ENCODE measurements around the gene GAK.
"Not testable (repeated sequence)": the region's sequence is repeated elsewhere in the genome, so short reads cannot be mapped to it uniquely, and the experiment has no call there.

GAK gene

GRCh38 chr4:925171-925570 lies 6.9 kb downstream of the GAK start:
- no peak for DNase-seq

DNA sequence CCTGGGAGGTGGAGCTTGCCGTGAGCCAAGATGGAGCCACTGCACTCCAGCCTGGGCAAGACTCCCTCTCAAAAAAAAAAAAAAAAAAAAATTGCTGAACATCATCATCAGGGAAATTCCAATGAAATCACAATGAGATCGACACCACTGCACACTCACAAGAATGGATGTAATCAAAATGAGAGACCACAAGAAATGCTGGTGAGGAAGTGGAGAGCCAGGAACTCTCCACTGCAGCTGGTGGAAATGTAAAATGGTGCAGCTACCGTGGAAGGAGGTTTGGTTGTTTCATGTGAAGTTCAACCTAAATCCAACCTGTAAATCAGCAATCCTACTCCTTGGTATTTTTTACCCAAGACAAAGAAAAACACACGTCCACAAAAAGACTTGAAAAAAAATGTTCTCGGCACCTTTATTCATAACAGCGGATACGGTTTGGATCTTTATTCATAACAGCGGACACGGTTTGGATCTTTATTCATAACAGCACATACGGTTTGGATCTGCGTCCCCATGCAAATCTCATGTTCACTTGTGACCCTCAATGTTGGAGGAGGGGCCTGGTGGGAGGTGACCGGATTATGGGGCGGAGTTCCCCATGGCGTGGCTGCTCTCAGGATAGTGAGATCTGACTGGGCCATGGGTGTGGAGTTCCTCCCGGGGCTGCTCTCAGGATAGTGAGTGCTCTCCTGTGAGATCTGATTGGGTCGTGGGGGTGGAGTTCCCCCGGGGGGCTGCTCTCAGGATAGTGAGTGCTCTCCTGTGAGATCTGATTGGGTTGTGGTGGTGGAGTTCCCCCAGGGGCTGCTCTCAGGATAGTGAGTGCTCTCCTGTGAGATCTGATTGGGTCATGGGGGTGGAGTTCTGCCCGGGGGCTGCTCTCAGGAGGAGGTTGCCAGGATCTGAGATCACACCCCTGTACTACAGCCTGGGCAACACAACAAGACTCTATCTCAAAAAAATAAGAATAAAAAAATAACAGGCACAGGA lies 7.7 kb downstream of the GAK start:
- DNase-seq: no peak

DNA sequence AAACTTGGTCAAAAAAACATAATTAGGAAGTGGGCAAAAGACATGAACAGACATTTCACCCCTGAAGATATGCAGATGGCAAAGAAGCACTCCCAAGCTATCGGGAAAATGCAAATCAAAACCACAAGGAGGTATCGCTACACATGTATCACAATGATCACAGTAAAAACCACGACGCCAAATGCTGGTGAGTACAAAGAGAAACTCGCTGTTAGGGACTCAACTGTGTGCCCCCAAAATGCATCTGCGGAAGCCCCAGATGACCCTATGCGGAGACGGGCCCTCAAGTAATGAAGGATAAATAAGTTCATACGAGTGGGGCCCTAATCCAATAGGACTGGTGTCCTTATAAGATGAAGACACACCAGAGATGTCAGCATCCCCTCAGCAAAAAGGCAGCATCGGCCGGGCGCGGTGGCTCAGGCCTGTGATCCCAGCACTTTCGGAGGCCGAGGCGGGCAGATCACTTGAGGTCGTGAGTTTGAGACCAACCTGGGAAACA lies 10.2 kb downstream of the GAK start:
- no peak for DNase-seq

DNA sequence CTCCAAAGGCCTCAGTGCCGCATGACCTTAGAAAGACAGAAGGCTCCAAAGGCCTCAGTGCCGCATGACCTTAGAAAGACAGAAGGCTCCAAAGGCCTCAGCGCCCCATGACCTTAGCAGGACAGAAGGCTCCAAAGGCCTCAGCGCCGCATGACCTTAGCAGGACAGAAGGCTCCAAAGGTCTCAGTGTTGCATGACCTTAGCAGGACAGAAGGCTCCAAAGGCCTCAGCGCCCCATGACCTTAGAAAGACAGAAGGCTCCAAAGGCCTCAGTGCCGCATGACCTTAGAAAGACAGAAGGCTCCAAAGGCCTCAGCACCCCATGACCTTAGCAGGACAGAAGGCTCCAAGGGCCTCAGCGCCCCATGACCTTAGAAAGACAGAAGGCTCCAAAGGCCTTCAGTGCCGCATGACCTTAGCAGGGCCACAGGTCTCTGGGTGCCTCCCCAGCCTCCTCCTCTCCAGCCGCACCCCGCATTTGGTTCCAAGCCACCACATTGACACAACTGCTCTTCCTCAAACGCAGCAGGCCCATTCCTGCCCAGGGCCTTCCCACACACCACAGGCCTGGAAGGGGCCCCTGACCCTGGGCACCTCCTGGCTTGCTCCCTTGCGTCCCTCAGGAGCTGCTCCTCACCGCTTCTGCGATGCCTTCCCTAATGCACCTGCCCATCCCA lies 13.0 kb downstream of the GAK start:
- not testable (repeated sequence) for DNase-seq

- DNase-seq: not testable (repeated sequence)
Measured at GRCh38 chr4:918591-918990, 13.5 kb downstream of the GAK start.

- DNase-seq: no peak
Measured at GRCh38 chr4:917992-918391, 14.1 kb downstream of the GAK start.

- no peak for DNase-seq
Measured at GRCh38 chr4:917466-917865, 14.7 kb downstream of the GAK start.

DNA sequence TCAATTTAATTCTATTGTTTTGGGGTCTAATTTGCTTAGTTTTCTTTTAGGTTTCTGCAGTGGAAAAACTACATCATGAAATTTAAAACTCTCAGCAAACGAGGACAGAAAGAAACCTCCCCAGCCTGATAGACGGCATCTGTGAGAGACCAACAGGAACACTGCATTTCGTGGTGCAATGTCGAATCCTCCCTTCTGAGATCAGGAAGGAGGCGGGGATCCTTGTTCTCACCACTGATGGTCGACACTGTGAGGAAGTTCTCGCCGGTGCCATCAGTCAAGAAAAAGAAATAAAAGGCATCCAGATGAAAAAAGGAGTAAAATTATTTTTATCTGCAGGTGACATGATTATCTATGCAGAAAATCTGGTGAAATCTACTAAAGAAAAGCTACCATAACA lies 16.5 kb downstream of the GAK start:
- no peak for DNase-seq

- DNase-seq: no peak
Measured at GRCh38 chr4:915041-915474, 17.1 kb downstream of the GAK start.

DNA sequence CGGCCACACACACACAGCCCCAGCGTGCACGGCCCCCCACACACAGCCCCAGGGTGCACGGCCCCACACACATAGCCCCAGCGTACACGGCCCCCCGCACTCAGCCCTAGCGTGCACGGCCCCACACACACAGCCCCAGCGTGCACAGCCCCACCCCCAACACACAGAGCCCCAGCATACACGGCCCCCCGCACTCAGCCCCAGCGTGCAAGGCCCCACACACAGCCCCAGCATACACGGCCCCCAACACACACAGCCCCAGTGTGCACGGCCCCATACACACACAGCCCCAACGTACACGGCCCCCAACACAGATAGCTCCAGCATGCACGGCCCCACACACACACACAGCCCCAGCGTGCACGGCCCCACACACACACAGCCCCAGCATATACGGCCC lies 17.6 kb downstream of the GAK start:
- DNase-seq: no peak

GRCh38 chr4:913280-913618 lies 18.9 kb downstream of the GAK start:
- no peak for DNase-seq

GRCh38 chr4:912548-913279 lies 19.4 kb downstream of the GAK start:
- no peak for DNase-seq

DNA sequence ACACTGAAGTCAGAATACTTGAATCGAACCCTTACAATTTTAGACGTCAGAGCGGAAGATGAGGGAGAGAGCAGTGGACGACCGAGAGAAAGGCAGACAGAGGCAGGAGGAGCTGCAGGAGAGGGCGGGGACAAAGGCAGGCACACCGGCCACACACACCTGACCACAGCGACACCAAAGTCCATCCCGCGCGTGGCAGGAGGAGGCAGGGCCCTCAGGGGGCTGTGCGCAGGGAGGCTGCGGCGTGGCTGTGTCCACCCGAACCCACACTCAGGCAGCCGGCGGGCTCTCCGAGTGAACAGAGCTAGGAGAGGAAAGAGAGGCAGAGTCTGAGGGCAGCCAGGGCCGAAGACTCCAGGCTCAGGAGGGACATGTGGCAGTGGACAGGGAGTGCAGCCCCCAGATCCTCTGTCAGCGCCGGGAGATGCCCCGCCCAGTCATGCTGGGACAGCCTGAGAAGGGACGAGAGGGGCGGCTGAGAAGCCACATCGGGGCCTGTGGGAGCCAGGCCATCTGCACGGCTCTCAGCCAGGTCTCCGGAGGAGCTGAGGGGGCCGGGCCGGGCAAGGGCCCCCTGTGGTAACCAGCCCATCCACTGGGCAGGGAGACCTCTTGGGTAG lies 20.1 kb downstream of the GAK start:
- DNase-seq: no peak

DNA sequence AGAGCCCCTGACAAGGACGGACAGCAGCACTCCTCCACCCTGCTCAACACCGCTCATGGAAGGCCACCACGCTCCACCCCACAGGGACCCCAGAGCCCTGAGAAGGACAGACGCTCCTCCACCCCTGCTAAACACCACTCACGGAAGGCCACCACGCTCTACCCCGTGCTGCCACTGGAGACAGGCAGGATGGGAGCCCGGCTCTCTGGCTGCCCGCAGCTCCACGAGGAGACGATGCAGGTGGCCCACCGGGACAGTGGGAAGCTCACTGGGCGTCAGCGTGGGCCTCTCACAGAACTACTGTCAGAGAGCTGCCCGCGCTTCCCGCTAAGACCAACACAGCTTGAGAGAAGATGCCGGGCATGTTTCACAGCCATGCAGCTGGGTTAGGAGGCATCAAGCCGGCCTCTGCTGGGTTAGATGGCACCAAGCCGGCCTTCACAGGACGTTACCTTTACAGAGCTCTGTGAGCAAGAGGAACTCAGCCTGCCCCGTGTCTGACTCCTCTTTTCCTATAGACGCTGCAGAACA lies 20.8 kb downstream of the GAK start:
- no peak for DNase-seq

DNA sequence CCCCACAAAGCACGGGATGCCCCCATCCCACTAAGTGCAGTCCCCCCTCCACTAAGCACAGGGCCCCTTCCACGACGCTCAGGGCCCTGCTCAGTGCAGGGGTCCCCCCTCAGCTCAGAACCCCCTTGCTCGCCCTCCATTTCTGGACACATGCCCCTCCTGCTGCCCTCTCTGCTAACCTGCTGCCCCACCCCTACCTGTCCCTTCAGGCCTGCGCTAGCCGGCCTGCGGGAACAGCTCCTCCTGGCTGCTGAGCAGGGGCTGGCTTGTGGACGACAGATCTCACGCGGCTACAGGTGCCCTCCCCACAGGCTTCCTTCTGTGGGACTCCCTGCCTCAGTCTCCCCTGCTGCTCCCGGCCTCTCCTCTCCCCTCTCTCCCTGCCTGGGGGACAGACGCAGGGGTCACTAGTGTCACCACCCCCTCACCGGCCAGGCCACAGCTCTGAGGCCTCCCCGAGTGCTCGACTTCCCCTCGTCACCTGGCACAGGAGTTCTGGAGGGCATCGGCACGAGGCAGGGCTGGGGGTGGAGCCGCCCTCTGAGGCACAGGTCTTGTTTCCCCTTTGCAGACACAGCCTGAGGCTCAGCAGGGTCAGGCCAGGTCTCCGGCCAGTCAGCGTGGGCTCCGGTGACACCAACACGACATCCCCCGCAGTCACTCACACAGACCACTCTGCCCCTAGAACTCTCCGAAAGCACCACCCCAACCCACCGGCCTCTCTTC lies 21.6 kb downstream of the GAK start:
- no peak for DNase-seq

DNA sequence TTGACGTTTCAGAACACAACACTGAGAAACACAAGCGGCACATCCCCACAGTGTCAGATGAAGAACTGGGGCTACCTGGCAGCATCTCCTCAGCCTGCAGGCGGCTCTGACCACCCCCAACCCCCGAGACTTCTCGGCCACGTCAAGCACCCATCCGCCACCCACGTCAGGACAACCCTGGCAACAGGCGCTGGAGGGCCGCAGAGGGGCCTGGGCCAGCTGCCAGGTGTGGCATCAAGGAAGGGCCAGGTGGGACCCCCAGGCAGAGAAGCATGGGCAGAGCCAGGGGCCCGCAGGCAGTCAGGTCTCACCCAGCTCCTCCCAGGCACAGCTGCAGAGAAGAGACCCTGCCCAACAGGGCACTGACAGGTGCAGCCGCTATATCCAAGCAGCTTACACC lies 22.3 kb downstream of the GAK start:
- no peak for DNase-seq

GRCh38 chr4:909131-909571 lies 23.0 kb downstream of the GAK start:
- no peak for DNase-seq

DNA sequence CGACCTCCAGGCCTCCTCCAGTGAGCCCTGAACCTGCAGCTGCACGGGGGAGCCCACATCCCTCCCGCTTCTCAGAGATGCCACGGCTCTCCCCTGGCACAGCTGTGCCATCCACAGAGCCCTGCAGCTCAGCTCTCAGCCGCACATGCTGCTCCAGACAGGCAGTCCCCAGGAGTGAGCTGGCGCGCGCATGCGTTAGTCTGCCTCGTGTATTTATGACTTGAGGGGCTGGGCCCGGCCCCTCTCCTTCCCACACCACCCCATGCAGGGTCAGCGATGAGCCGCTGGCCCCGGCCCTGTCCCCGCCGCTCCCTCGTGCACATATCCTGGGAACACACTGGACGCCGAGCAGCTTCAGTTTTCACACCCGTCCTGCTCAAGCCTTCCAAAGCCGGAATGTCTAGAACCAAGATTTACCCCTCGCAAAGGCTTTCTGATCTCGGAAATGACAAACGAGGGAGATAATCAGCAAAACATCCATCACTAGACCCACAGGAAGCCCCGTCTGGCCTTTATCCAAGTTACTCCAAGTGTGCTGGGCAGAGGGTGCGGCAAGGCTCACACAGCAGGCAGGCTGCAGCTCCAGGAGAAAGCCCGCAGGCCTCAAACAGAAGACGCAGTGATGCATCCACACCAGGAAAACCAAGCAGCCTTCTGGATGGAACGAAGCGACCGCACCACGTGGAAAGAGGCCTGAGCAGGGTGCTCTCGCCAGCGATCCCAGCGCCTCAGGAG lies 24.3 kb downstream of the GAK start:
- no peak for DNase-seq

DNA sequence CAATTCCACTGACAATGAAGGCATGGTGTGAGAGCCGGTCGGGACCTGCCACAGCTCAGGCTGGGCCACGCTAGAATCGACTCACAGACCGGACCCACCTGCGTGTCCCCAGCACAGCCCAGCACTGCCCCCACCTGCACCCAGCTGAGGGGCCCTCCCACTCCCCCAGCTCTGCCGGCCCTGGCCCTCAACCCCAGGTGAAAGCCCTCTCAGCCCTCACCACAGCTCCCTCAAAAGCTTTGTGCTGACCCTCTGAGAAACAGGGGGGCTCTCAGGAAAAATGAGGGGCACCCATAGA lies 25.1 kb downstream of the GAK start:
- no peak for DNase-seq

DNA sequence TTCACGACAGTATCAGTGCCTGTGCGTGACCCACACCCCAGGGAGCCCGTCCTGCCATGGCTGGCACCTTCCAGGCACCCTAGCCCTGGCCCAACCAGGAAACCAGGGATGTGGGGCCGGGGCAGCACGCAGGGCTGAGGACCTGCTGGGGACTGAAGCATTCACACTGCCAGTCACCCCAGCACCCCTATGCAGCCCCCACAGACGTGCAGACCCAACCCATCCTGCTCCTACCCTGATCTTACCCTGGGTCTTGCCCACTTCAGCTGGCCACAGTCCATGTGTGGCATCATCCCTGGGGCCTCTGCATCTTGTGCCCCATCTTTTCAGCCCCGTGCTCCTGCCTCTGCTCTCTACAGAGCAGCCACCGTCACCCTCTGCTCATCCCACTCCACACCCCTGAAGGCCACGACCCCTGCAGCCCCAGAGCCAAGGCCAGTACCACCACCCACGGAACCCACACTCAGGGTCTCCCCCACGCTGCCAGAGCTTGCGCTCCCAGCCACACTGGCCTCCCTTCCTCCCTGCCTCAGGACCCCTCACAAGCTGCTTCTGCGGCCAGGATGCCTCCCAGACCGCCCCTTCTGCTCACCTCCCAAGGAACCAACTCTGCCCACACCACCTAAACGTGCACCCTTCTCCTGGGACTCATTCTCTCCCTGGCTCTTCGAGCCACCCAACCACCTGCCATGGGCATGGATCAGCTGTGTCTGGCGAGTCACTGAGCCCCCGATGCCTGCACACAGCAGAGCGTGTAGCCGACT lies 25.6 kb downstream of the GAK start:
- no peak for DNase-seq

All from NCI-H1694 (cell line).